VCaP (cell line): ENCODE results near the gene REEP3.

Source experiments
- H3K27ac ChIP-seq: fragments of 450-650 bp; 2 replicates; pipeline ENCODE4 v1.5.1; 2017
- CTCF ChIP-seq: fragments of 450-650 bp; conservative IDR thresholded peaks from 2 replicates; pipeline ENCODE4 v1.5.1; 2017; ENCODE audit warnings: mild to moderate bottlenecking, moderate library complexity

REEP3 gene

GRCh38 chr10:63587191-63587590 lies 66.0 kb downstream of the REEP3 start:
- TF ChIP-seq CTCF = no peak
- H3K27ac ChIP-seq = peak overlapping the region; percentile 33; the same call in 1 of the 2 replicates

GRCh38 chr10:63588436-63589167 lies 67.4 kb downstream of the REEP3 start:
- no peak for TF ChIP-seq CTCF
- H3K27ac ChIP-seq = peak overlapping the region; percentile 25

- TF ChIP-seq CTCF = no peak
Measured at GRCh38 chr10:63591600-63592379, 70.6 kb downstream of the REEP3 start.

GRCh38 chr10:63593576-63593975 lies 72.4 kb downstream of the REEP3 start:
- no peak for TF ChIP-seq CTCF
- peak overlapping the region; percentile 78; the same call in 1 of the 2 replicates for H3K27ac ChIP-seq

More at GRCh38 chr10:63591600-63592379, 70.6 kb downstream of the REEP3 start:
- peak overlapping the region; percentile 78 for H3K27ac ChIP-seq

- H3K27ac ChIP-seq = no peak overlapping the region
- no peak for TF ChIP-seq CTCF
Measured at GRCh38 chr10:63595072-63595471, 73.9 kb downstream of the REEP3 start.

GRCh38 chr10:63596924-63597323 lies 75.7 kb downstream of the REEP3 start:
- no peak overlapping the region for H3K27ac ChIP-seq
- no peak for TF ChIP-seq CTCF

- H3K27ac ChIP-seq = no peak overlapping the region
- no peak for TF ChIP-seq CTCF
Measured at GRCh38 chr10:63600540-63600939, 79.3 kb downstream of the REEP3 start.
